Right lobe of liver (tissue), 4 donors: ENCODE data around the gene PGM3.

Experiments
- CTCF ChIP-seq, 4 donors: fragments of 200-600 bp in 3 of 4; fragments of 450-650 bp in 1 of 4; IDR thresholded peaks; one replicate each; pipeline versions ENCODE4 v1.5.1 to v1.8.0; 2016 to 2022; ENCODE audit warnings: antibody characterized with exemption in 4 of 4, mild to moderate bottlenecking in 2 of 4
- POLR2A ChIP-seq: fragments of 450-650 bp; IDR thresholded peaks from one replicate; pipeline ENCODE4 v1.6.1; 2017; ENCODE audit warnings: antibody characterized with exemption, mild to moderate bottlenecking
- donor health status: DM: no; HTN: no; CAD: no.
- donor health status: DM: no; HTN: no; CAD: no.
- donor health status: DM: no; HTN: yes; CAD: no.

- TF ChIP-seq CTCF (IDR thresholded peaks at IDR 0.05), result no peak
- TF ChIP-seq POLR2A, result no peak
Measured at GRCh38 chr6:83193747-83194566, 892 bp upstream of the PGM3 start.
